Neural cell (in vitro differentiated cells): ENCODE results near the gene KCNJ12.

ENCODE experiments used
- CTCF ChIP-seq: fragments of 450-650 bp; IDR thresholded peaks from 2 replicates; pipeline ENCODE4 v1.5.1; 2014; ENCODE audit warnings: antibody characterized with exemption, mild to moderate bottlenecking, moderate library complexity; ENCODE audit not compliant: poor library complexity, severe bottlenecking
- EP300 ChIP-seq: fragments of 450-650 bp; conservative IDR thresholded peaks from 2 replicates; pipeline ENCODE4 v1.6.1; 2014; ENCODE audit warnings: antibody characterized with exemption, mild to moderate bottlenecking, moderate library complexity; ENCODE audit not compliant: poor library complexity, severe bottlenecking
- SMC3 ChIP-seq: fragments of 450-650 bp; conservative IDR thresholded peaks from 2 replicates; pipeline ENCODE4 v1.6.1; 2014; ENCODE audit warnings: antibody characterized with exemption, mild to moderate bottlenecking, moderate library complexity; ENCODE audit not compliant: poor library complexity

- no peak for TF ChIP-seq CTCF
- TF ChIP-seq SMC3 = no peak
- no peak for TF ChIP-seq EP300
Measured at GRCh38 chr17:21463204-21463661, 87.1 kb downstream of the KCNJ12 start.
